HT1080 (cell line): ENCODE data around the gene ARMC5. TPM values are rescaled to one million over a fixed set of nuclear protein-coding genes. Genes with fewer than 3 reads are reported as not detected.
A peak's percentile ranks its signal among the peaks of the same experiment; 100 is the strongest.

Experiments used
- DNase-seq: peaks from one replicate; pipeline ENCODE4 v3.0.0-alpha.2; 2015; ENCODE audit warnings: low read depth
- total RNA-seq: library from RNA; depleted of rRNA; stranded (reverse); fragments of >200 nt; shearing (Covaris generic); gene quantifications from 2 replicates; pipeline ENCODE4 v1.2.3, GENCODE V29; 2014

Gene ARMC5
- total RNA-seq, 1 experiment from 2014 or later = 19.8 TPM

DNA sequence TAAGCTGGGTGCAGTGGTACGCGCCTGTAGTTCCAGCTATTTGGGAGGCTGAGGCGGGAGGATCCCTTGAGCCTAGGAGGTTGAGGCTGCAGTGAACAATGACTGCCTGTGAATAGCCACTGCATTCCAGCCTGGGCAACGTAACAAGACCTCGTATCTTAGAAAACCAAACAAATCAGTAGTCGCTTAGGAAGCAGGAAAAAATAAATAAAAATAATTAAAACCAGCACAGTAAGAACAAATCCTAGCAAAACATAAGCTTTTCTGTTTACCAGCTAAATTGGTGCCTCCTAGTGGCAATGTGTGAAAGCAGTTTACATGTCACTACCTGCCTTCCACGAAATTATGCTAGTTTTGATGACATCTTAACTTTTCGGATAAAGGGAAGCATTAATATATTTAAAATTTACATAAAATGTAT lies 1.3 kb downstream of the ARMC5 start:
- DNase-seq = no peak

DNA sequence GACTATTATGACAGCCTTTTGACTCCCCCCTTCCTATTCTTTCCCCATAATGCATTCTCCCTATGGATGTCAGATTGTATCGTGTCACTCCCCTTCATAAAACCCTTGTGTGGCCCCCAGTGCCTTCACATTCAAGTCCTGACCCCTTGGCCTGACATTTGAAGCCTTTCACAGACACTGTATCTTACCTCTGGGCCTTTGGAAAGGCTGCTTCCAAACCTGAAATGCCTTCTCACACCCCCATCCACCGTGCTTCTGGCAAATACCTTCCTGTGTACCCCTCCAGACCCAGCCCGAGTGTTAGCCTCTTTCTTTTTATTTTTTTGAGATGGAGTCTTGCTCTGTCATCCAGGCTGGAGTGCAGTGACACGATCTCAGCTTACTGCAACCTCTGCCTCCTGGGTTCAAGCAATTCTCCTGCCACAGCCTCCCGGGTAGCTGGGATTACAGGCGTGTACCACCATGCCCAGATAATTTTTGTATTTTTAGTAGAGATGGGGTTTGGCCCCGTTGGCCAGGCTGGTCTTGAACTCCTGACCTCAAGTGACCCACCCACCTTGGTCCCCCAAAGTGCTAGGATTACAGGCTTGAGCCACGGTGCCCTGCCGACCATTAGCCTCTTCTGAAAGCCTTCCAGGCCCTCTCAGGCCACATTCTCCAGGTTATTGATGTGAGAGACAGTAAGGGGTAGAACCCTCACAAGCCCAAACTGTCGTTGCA lies 2.1 kb downstream of the ARMC5 start:
- DNase-seq = no peak

DNA sequence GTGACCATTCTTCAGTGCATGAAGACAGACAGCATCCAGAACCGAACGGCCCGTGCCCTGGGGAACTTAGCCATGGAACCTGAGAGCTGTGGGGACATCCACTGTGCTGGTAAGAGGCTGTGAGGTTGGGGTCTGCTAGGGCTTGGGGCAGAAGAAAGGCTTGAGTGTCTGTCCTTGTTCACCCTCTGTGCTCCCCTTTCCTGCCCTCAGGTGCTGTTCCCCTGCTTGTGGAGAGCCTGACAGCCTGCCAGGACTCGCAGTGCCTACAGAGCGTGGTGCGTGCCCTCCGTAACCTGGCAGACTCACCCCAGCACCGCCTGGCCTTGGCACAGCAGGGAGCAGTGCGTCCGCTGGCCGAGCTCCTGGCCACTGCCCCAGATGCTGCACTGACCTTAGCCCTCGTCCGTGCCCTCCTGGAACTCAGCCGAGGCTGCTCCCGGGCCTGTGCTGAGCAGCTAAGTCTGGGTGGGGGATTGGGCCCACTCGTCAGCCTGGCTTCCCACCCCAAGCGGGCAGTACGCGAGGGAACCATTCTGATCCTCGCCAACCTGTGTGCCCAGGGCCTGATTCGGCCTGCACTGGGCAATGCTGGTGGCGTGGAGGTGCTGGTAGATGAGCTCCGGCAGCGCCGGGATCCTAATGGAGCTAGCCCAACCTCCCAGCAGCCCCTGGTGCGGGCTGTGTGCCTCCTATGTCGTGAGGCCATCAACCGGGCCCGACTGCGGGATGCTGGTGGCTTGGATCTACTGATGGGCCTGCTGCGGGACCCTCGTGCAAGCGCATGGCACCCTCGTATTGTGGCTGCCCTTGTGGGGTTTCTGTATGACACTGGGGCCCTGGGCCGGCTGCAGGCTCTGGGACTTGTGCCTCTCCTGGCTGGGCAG lies 2.9 kb downstream of the ARMC5 start:
- no peak for DNase-seq

DNA sequence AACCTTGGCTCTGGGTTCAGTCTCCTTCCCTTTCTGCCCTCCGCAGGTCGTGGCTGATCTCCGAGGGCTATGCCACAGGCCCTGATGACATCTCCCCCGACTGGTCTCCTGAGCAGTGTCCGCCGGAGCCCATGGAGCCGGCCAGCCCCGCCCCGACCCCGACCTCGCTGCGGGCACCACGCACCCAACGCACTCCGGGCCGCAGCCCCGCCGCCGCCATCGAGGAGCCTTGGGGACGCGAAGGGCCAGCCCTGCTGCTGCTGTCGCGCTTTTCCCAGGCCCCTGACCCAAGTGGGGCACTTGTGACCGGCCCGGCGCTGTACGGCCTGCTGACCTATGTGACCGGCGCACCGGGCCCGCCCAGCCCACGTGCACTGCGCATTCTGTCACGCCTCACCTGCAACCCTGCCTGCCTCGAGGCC lies 5.1 kb downstream of the ARMC5 start:
- DNase-seq = no peak

DNA sequence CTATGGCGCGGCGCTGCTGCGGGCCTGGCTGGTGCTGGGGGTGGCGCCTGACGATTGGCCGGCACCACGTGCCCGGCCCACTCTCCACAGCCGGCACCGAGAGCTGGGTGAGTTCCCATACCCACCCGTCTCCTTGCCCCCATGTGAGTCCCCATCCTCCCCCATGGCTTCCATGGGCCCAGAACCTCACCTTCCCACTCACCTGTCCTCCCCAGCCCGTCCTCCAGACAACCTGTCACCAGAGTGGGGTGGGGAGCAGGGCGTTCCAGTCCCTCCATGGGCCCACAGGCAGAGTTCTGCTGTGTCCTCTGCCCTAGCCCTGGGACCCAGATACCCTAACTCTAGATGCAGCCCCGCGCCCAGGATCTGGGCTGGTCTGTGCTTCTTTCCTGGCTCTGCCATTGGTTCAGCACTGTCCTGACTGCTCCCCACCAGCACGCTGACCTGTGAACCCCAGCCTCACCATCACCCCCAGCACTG lies 5.5 kb downstream of the ARMC5 start:
- no peak for DNase-seq

DNA sequence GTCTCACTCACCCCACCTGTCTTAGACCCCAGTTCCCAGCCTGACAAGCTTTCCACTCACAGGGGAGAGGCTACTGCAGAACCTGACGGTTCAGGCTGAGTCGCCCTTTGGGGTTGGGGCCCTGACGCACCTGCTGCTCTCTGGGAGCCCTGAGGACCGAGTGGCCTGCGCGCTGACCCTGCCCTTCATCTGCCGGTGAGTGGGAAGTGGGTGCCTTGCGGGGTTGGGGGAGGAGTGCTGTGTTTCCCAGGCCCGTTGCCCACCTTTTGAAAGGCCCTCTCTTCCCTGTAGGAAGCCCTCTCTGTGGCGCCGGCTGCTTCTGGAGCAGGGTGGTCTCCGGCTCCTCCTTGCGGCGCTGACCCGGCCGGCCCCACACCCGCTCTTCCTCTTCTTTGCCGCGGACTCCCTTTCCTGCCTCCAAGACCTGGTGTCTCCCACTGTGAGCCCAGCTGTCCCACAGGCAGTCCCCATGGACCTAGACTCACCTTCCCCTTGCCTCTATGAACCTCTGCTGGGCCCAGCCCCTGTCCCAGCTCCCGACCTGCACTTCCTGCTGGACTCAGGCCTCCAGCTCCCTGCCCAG lies 6.6 kb downstream of the ARMC5 start:
- DNase-seq = no peak

DNA sequence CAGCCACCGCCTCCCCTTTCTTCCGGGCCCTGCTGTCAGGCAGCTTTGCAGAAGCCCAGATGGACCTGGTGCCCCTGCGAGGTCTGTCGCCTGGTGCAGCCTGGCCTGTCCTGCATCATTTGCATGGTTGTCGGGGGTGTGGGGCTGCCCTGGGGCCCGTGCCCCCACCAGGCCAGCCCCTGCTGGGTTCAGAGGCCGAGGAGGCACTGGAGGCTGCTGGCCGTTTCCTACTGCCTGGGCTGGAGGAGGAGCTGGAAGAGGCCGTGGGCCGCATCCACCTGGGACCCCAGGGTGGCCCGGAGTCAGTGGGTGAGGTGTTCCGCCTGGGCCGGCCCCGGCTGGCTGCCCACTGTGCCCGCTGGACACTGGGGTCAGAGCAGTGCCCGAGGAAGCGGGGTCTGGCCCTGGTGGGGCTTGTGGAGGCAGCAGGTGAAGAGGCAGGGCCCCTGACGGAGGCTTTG lies 7.1 kb downstream of the ARMC5 start:
- DNase-seq = no peak

DNA sequence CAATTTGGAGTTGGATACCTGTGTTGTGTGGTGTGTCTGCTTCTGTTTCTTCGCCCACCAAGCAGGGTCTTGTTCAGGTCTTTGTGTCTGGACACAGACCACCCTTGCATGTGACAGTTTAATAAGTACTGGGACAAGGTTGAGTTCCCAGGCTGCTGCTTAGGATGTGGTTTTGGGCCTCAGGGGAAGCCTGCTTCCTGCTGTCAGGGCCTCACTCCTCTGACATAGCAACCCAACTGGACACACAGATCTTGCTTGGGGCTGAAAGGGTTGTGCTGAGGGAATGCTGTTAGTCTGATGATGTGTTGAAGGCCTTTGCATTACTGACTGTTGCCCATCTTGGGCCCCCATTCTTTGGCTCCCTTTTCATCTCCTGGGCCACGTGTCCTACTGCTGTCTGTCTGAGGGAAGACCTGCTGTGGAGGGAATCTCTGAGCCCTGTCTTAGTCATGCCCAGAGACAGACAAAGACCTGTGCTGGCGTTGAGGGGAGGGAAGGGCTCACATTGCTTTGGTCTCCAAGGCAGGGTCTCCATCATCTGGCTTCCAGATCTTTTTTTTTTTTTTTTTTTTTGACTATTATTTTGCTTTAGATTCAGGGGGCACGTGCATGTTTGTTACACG lies 8.0 kb downstream of the ARMC5 start:
- peak; percentile 49 for DNase-seq

DNA sequence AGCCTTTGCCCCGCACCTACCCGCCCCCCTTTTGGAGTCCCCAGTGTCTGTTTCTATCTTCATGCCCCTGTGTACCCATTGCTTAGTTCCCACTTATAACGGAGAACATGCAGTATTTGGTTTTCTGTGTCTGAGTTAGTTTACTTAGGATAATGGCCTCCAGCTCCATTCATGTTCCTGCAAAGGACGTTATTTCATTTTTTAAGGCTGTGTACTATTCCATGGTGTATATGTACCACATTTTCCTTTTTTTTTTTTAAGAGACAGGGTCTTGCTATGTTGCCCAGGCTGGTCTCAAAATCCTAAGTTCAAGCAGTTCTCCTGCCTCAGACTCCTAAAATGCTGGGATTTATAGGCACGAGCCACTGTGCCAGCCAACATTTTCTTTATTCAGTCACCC lies 8.6 kb downstream of the ARMC5 start:
- no peak for DNase-seq

DNA sequence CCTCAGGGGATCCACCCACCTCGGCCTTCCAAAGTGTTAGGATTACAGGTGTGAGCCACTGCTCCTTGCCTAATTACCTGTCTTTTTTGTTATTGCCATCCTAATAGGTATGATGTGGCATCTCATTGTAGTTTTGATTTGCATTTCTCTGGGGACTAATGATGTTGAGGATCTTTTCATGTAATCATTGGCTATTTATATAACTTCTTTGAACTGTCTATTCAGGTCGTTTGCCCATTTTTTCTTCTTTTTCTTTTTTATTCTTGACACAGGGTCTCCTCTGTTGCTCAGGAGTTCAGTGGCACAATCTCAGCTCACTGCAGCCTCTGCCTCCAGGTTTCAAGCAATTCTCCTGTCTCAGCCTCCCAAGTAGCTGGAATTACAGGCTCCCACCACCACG lies 11.3 kb downstream of the ARMC5 start:
- DNase-seq = no peak

DNA sequence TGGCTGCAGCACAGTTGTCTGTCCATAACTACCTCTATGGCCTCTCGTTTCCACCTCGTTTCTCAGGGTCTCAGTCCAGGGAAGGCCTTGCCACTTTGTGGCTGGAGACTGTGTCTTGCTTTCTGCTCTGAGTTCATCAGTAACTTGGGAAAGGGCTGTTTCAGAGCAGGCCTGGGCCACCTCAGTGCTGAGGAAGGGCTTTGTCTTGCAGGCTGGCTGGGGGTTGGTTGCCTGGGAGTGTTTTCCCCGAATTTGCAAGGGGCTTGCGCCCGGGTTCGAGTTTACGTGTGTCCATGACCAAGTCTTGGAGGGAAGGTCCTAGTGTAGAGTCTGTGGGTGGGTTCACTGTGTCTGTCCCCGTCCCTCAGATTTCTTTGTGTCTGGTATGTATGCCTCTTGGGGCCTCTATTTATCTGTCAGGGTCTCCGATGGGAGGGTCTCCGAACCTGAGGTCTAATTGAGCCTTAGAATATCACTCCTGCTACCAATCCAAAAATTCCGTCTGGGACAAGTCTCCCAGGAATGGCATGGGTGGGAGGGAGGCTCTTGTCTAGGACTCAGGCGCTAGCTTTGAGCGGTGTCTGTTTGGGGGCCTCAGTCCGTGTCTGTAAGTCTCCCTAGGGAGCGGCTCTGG lies 12.1 kb downstream of the ARMC5 start:
- no peak for DNase-seq

DNA sequence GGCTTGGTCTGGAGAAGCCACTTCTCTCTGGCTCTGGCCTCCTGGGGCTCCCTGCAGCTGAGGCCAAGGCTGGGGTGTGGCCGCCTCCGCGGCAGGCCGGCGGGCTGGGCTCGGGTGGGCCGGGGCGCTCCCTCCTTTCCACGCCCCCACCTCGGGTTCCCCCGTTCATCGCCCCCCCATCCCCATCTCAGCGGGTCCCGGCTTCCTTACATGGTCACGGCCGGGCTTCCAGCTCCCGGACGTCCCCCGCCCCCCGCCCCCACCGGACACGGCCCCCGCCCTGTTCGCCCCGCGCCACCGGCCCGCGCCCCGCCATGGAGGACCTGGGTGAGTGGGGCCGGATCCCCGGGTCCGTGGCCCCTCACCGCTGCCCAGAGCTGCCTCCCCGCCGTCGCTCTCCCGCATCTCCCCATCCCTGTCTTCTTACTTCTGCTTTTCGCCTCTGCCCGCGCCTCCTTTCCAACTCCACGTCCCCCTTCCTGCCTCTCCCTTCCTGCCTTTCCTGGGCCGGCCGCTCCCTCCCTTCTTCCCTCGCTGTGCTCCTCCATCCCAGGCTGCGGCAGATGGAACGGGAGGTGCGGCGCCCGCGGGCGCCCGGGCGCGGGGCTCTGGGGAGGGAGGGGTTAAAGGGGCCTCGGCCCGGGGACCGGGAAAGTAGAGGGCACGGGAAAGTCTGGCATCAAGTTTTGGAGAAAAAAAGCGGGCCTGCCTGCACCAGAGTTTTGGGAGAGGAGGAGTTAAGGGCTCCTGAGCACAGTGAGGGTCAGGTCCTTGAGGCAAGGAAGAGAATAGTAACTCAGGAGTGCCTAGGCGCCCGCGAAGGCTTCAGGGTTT lies 12.8 kb downstream of the ARMC5 start, which contains the start of gene TGFB1I1:
Gene TGFB1I1, plus strand, starts transcription at position 278 of the 834 bp plus-strand sequence. Its CDS starts 37 bp downstream, at position 315.
- peak; percentile 55 for DNase-seq

DNA sequence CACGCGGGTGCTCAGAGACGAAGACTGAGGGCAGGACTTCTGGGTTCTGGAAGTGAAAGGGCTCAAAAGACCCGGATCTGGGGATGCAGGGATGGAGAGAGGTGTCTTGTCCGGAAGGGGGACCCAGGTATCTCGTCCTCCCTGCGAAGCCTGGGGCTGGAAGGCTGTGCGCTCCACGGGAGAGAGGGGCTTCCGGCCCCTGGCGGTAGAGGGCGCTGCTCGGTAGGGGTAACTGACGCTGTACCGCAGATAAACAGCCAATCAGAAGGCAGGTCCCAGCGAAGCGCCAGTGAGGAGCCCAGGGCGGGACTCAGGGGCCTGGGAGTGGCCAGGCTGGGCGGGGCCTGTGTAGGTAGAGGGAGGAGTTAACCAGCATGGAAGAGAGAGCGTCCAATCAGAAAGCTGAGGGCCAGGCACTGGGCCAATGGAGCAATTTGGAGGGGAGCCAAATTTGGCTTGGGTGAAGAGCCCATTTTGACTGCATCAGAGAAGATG lies 13.5 kb downstream of the ARMC5 start:
- DNase-seq = peak; percentile 90

DNA sequence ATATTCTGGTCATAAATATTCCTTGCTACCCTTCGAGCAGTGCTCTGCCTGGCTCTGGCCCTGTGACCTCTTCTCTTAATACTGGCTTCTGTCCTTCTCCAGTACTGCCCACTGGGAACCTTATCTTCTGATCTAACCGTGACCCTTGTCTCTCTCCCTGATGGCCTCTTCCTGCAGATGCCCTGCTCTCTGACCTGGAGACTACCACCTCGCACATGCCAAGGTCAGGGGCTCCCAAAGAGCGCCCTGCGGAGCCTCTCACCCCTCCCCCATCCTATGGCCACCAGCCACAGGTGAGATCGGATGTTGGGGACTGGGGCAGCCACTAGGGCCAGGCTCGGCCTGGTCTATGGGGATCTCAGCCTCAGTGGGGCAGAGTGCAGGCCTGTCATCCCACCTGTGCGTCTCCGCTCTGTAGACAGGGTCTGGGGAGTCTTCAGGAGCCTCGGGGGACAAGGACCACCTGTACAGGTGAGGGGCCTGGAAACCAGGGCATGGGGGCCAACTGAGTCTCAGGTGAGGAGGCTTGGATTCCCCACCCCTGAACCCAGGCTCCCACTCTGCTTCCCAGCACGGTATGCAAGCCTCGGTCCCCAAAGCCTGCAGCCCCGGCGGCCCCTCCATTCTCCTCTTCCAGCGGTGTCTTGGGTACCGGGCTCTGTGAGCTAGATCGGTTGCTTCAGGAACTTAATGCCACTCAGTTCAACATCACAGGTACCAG lies 14.1 kb downstream of the ARMC5 start:
- DNase-seq = no peak

DNA sequence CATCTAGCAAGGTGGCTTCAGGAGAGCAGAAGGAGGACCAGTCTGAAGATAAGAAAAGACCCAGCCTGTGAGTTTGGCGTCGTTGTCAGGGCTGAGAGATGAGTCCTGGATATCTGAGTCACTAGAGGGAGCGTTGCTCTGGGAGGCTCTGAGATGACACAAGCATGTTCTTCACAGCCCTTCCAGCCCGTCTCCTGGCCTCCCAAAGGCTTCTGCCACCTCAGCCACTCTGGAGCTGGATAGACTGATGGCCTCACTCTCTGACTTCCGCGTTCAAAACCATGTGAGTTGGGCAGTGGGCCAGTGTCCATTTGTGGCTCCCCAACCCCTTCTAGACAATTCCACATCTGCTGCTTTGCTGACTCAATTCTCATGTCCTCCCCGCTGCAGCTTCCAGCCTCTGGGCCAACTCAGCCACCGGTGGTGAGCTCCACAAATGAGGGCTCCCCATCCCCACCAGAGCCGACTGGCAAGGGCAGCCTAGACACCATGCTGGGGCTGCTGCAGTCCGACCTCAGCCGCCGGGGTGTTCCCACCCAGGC lies 14.9 kb downstream of the ARMC5 start:
- DNase-seq = no peak

DNA sequence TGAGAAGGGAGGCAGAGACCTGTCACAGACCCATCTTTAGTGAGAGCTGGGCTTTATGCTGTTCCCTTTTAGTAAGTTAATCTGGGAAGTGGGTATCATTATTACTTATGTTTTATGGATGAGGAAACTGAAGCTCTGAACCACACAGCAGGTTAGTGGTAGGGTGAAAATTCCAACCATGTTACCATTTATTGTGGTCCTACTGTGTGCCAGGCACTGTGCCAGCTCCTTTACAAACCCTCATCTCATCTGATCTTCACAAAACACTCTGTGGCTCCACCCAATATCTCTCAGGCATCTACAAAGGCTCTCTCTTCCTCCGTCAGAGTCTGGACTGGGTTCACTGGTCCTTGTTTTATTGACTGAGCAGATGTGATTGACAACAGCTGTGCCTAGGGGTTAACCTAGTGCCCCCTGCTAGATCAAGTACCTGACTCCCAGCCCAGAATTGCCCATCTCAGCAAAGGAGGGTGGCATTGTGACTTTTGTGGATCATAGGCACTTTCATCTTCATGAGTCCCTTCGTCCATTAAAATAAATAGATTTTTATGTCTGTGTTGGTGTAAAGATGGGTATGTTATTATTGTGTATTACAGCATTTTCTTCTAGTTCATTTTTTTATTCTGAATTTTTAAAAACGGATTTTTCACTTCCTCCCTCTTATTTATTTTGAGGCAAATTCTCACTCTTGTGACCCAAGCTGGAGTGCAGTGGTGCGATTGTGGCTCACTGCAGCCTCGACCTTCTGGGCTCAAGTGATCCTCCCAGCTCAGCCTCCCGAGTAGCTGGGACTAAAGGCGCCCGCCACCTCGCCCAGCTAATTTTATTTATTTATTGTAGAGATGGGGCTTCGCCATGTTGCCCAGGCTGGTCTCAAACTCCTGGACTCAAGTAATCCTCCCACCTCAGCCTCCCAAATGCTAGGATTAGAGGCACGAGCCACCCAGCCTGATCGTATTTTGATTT lies 15.8 kb downstream of the ARMC5 start:
- DNase-seq = no peak

DNA sequence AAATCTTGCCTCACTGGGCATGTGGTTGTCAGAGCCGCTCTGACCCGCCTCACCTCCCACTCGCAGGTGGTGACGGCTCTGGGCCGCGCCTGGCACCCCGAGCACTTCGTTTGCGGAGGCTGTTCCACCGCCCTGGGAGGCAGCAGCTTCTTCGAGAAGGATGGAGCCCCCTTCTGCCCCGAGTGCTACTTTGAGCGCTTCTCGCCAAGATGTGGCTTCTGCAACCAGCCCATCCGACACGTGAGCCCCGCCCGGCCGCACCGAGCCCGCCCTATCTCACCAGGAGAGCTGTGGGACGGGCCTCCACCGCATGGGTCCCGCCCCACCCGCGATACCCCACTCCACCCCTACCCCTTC lies 16.6 kb downstream of the ARMC5 start:
- no peak for DNase-seq
